SJCRH30 (cell line): ENCODE measurements around the gene FOXN1. TPM values are rescaled to one million over a fixed set of nuclear protein-coding genes. Genes with fewer than 3 reads are reported as not detected.

ENCODE experiments used
- DNase-seq, 2 experiments: peaks; one replicate each; pipeline ENCODE4 v3.0.0-alpha.2; 2015 to 2020
- H3K27ac ChIP-seq: fragments of 250-450 bp; sonication (Bioruptor Pico); 2 replicates; pipeline ENCODE4 v1.5.1; 2020; ENCODE audit warnings: mild to moderate bottlenecking, moderate library complexity
- H3K27me3 ChIP-seq: fragments of 250-450 bp; sonication (Bioruptor Pico); 2 replicates; pipeline ENCODE4 v1.5.1; 2020; ENCODE audit warnings: mild to moderate bottlenecking, moderate library complexity
- H3K36me3 ChIP-seq: fragments of 250-450 bp; sonication (Bioruptor Pico); 2 replicates; pipeline ENCODE4 v1.5.1; 2020; ENCODE audit warnings: mild to moderate bottlenecking, moderate library complexity
- H3K4me1 ChIP-seq: fragments of 250-450 bp; sonication (Bioruptor Pico); 2 replicates; pipeline ENCODE4 v1.5.1; 2020; ENCODE audit warnings: mild to moderate bottlenecking, moderate library complexity
- H3K4me3 ChIP-seq: fragments of 250-450 bp; sonication (Bioruptor Pico); 2 replicates; pipeline ENCODE4 v1.5.1; 2020; ENCODE audit warnings: mild to moderate bottlenecking, moderate library complexity
- H3K9me3 ChIP-seq: fragments of 250-450 bp; sonication (Bioruptor Pico); replicated peaks from 2 replicates; pipeline ENCODE4 v1.5.1; 2020; ENCODE audit warnings: mild to moderate bottlenecking, moderate library complexity
- total RNA-seq: library from RNA; depleted of rRNA; stranded (reverse); fragments of >200 nt; shearing (Covaris generic); gene quantifications from 2 replicates; pipeline ENCODE4 v1.2.3, GENCODE V29; 2014

Gene FOXN1
- total RNA-seq, 1 experiment from 2014 or later: not detected

DNA sequence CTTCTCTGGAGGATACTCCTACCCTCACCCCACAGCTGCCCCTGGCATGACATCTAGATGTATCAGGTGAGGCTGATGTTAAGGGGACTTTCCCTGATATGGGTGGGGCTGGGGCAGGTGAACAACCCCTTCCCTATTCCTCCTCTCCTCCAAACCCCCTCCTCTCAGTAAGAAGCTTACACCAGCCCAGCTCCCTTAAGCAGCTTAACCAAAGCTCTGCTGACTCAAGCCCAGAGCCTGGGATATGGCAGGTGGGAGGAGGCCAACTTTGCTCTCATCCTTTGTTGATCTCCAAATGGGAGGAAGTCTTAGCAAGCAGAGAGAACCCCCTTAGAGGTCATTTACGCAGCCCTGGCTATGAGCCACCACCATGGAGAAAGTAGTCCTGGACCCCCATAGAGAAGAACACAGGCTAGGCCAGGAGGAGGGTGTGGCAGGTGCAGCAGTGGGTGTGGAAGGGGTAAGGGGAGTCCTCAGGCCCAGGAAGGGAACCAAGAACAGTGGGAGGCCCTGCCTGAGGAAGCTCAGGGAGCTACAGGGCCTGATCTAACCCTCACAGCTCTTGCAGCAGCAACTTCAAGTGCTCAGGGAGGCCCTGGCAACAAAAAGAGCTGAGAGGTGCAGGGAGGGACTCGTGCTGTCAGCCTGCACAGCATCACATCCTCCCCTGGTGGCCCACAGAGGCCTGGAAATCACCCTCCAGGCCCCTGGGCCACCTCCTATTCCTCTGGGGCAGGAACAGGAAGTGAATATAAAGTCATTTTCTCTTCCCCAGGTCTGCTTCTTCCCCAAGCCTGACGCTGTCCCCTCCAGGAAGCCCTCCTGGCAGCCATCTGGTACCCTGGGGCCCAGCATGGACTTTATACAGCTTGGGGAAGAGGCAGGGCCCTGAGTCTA is 43.3 kb downstream of the FOXN1 start:
- peaks cover 5% of the 10 kb centered on the region; the same call in 1 of the 2 replicates for H3K36me3 ChIP-seq
- no peaks in the 10 kb centered on the region for H3K27me3 ChIP-seq
- no peak for DNase-seq
- no peak overlapping the region for H3K27ac ChIP-seq
- no peaks in the 10 kb centered on the region for H3K9me3 ChIP-seq
- no peaks in the 10 kb centered on the region for H3K4me1 ChIP-seq
- H3K4me3 ChIP-seq: no peak overlapping the region

DNA sequence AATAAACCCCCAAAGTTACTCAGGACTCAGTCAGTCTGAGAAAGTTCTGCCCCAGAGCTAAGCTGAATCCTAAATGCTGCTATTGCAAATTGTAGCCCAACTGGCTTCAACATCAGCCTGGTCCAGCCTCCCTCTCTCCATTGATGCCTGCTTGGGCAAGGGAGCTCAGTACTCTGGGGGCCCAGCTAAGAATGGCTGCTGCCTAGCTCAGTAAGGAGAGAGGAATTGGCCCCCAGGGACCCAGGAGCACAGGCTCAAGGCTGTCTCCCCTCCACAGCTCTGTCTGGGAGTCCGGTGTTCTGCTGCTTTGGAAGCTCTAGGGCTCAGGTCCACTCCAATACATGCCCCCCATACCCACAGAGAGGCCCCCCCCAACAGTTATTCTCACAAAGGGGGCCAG is 44.7 kb downstream of the FOXN1 start:
- H3K4me3 ChIP-seq: no peak overlapping the region
- H3K27me3 ChIP-seq: no peaks in the 10 kb centered on the region
- no peak overlapping the region for H3K27ac ChIP-seq
- H3K9me3 ChIP-seq: no peaks in the 10 kb centered on the region
- H3K4me1 ChIP-seq: no peaks in the 10 kb centered on the region
- peaks cover 10% of the 10 kb centered on the region; the same call in 1 of the 2 replicates for H3K36me3 ChIP-seq
- DNase-seq: no peak

DNA sequence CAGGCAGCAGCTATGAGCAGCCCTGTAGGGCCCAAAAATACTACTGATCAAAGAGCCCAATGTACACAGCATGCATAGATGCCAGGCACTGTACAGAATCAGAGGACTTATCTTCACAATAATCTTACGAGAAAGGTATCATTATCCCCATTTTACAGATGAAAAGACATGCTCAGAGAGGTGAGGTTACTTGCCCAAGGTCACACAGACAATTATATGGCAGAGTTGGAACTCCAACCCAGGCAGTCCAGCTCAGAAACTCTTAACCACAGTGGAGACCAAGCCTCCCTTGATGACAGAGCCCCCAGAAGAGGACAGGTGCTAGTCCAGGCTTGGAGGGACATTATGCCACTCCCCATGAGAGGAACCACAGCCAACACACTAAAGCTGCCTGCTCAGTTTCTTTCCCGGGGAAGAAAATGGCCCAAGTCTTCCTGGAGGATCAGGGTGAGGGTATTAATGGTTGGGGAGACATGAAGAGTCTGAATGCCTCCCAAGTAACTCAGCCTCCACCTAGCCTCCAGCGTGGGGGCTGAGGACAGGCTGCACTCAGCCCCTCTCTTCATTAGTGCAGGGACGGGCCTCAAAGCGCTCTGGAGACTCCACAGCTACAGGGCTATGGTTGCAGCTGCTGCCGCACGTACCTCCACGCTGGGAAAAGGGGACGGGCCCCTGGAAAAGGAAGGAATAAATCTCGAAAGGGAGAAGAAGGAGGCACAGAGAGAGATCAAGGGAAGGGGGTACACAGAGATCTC is 45.5 kb downstream of the FOXN1 start:
- Histone ChIP-seq H3K27ac (peak overlapping the region; percentile 63; the same call in 1 of the 2 replicates), H3K4me3 (peak overlapping the region; percentile 97), H3K36me3 (peaks cover 18% of the 10 kb centered on the region), H3K4me1 (no peaks in the 10 kb centered on the region), H3K9me3 (no peaks in the 10 kb centered on the region), H3K27me3 (no peaks in the 10 kb centered on the region)
- peak; percentile 73 to 78 for DNase-seq

DNA sequence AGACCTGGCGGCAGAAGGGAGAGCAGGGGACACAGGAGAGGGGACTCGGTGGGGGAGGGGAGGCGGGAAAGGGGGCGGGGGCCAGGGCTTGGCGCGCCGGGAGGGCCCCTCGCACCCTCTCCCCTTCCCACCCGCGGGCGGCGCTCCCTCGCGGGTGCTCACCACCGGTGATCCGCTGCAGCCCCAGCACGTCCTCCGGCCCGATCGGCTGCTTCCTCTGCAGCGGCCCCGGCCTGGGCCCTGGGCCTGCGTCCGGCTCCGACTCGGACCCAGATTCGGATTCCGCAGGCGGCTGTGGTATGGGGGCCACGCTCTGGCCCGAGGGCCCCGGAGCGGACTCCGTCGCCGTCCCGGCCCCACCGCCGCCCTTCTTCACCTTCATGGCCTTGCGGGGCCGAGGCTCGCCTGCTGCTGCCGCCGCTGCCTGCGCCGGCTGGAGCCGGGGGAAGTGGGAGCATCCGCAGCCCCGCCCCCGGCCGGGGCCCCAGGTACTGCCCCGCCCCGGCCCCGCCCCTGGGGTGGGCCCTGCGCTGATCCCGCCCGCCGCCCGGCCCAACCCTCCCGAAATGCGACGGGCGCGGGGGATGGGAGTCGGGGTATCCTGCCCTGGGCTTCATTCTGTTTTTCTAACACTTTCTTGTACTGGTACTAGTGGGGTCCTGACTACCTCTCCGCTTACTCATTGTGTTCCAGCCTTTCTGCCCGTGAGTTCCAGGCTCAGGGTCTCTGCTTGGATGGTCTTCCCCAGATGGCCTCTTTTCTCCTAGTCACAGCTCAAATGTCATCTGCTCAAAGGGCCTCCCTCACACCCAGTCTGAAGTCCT is 46.2 kb downstream of the FOXN1 start, which contains the start of gene UNC119:
Gene UNC119, minus strand, starts transcription at position 449 of the 824 bp plus-strand sequence. Its CDS starts 67 bp downstream, at position 382.
- DNase-seq: peak; percentile 86 to 90
- Histone ChIP-seq H3K27me3 (no peaks in the 10 kb centered on the region), H3K4me1 (no peaks in the 10 kb centered on the region), H3K9me3 (no peaks in the 10 kb centered on the region), H3K27ac (peak within 1 kb of the TSS; percentile 63), H3K4me3 (peak within 1 kb of the TSS; percentile 97), H3K36me3 (peaks cover 19% of the 10 kb centered on the region)

DNA sequence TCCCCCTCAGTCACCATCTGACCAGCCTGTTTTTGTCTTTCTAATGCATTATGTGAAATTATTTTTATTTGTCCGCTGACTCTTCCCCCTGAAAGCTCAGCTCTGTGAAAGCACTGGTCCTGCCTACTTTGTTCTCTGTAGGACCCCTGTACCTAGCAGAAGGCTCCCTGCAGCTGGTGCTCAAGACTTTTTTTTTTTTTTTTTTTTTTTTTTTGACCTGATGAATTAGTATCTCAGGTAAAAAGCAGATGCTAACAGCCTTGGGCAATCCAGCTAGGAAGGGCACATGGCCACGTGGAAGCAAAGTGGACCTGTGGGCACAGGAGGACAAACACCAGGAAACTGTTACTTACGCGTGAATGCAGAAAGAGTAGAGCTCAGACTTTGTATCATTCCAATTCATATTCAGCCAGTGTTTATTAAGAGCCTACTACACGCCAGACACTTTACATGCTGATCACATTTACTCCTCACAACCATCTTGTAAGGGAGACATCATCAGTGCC is 46.9 kb downstream of the FOXN1 start:
- Histone ChIP-seq H3K9me3 (no peaks in the 10 kb centered on the region), H3K36me3 (peaks cover 19% of the 10 kb centered on the region), H3K4me1 (no peaks in the 10 kb centered on the region), H3K4me3 (peak overlapping the region; percentile 97), H3K27me3 (no peaks in the 10 kb centered on the region), H3K27ac (no peak overlapping the region)
- no peak for DNase-seq

DNA sequence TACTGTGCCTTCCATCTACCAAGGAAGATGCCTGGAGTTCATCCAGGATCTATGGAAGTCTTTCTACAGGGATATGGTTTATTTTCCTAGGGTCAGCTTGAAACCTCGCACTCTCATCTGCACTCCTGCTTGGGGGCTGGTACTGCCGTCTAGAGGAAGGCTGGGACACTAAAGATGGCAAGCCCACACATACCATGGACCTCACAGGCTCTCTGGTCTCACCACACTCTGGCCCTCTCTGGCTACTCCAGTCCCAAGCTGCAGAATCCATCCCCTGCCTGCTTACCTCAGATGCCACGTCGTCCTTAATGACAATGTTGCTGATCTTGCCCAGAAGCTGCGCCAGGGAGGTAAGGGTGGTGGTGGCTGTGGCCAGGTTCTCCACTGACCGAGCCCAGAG is 48.4 kb downstream of the FOXN1 start:
- Histone ChIP-seq H3K27me3 (no peaks in the 10 kb centered on the region), H3K9me3 (no peaks in the 10 kb centered on the region), H3K4me1 (no peaks in the 10 kb centered on the region), H3K4me3 (no peak overlapping the region), H3K27ac (no peak overlapping the region), H3K36me3 (peaks cover 24% of the 10 kb centered on the region)
- DNase-seq: no peak

DNA sequence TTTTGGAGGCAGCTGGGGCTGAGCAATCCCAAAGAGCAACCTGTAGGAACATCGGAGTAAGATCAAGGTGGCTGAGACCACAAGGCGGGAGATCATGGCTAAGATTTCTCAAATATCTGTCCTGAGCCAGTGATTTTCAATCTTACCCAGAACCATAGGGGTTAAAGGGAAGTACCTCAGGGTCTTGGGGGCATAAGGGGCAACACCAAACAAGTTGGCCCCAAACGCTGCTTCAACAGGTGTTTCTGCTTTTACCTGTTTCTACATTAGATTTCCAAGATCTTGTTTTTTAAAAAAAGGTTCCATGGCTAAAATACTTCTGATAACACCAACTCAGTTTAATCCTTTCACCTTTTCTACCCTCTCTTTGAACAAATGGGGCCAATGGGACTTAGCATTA is 48.9 kb downstream of the FOXN1 start:
- Histone ChIP-seq H3K9me3 (no peaks in the 10 kb centered on the region), H3K36me3 (peaks cover 24% of the 10 kb centered on the region), H3K27ac (no peak overlapping the region), H3K4me3 (no peak overlapping the region), H3K27me3 (no peaks in the 10 kb centered on the region), H3K4me1 (no peaks in the 10 kb centered on the region)
- no peak for DNase-seq

DNA sequence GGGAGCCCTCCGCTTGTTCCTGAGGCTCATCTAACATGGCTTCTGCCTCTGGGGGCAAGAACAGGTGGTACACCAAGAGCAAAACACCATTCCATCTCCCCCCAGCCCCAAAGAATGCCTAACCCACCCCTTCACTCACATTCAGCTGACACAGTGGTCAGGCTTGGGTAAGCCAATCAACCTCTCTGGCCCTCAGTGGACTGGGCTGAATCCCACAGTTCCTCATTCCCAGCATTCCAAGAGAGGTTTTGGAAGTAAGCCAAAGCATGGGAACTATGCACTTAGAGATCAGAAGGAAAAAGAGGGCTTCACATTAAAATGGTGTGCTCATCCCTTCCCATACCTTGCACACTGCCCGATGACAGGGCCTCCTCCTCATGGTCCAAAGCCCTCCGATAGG is 57.3 kb downstream of the FOXN1 start:
- Histone ChIP-seq H3K4me3 (no peak overlapping the region), H3K4me1 (peaks cover 13% of the 10 kb centered on the region), H3K27me3 (no peaks in the 10 kb centered on the region), H3K27ac (peak overlapping the region; percentile 48), H3K36me3 (peaks cover 33% of the 10 kb centered on the region), H3K9me3 (no peaks in the 10 kb centered on the region)
- peak; percentile 81 to 85 for DNase-seq

DNA sequence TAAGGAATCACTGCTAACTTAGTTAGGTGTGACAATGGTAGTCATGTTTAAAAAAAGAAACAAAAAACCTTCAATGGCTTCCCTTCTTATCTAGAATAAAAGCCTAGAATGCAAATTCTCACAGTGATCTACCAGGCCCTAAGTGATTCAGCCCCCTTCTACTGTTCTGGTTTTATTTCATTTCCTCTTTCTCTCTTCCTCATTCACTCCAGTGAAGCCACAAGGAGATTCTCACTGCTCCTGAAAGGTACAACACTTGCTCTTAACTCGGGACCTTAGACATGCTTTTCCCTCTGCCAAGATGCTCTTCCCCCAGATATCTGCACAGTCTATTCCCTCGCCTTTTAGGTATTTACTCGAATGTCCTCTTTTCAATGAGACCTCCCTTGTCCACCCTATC is 61.5 kb downstream of the FOXN1 start:
- Histone ChIP-seq H3K4me3 (no peak overlapping the region), H3K27me3 (no peaks in the 10 kb centered on the region), H3K9me3 (no peaks in the 10 kb centered on the region), H3K27ac (no peak overlapping the region), H3K4me1 (peaks cover 18% of the 10 kb centered on the region), H3K36me3 (peaks cover 9% of the 10 kb centered on the region)
- no peak for DNase-seq

DNA sequence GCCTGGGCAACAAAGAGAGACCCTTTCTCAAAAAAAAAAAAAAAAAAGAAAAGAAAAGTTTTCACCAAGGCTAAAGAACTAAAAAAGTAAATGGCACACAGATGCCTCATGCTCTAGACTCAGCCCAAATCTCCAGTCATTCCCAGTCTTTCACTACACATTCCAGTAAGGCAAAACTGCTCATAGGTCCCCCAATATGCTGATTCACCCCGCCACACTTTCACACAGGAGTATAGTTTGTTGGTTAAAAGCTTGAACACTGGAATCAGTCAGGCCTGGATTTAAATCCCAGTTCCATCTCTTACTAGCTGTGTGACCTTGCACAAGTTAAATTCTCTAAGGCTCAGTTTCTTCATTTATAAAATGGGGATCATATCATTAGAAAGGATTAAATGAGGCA is 63.3 kb downstream of the FOXN1 start:
- Histone ChIP-seq H3K4me1 (peaks cover 5% of the 10 kb centered on the region; the same call in 1 of the 2 replicates), H3K36me3 (peaks cover 4% of the 10 kb centered on the region; the same call in 1 of the 2 replicates), H3K4me3 (no peak overlapping the region), H3K9me3 (no peaks in the 10 kb centered on the region), H3K27me3 (no peaks in the 10 kb centered on the region), H3K27ac (no peak overlapping the region)
- DNase-seq: no peak

DNA sequence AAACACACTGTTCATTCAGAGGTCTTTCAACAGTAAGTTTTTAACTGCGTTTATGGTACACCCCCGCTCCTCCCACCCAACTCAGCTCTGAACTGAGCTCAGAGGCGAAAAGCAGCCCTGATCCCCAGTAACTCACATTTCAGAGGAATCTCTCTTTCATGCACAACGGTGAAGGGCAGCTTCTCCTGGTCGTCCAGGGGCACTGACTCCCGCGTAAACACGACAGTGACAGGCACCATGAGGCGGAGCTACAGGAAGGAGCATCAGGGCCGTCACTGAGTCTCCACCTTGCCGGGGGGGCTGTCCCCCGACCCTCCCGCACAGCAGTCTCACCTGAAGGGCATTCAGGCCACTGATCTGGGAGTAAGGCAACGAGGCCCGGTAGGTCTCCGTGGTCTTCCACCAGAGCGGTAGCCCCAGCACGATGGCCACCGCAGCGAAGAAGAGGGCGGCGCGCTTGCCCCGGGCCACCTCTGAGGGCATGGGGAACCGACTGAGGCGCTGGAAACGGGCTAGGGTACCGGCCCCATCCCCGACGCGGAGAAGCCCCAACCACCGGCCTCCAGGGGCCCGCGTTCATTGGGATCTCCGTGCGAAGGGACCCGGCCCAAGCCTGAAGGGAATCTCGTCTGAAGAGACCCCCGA is 64.7 kb downstream of the FOXN1 start:
- H3K4me1 ChIP-seq: peaks cover 5% of the 10 kb centered on the region; the same call in 1 of the 2 replicates
- H3K4me3 ChIP-seq: peak overlapping the region; percentile 84
- no peaks in the 10 kb centered on the region for H3K9me3 ChIP-seq
- peaks cover 4% of the 10 kb centered on the region; the same call in 1 of the 2 replicates for H3K36me3 ChIP-seq
- H3K27me3 ChIP-seq: no peaks in the 10 kb centered on the region
- H3K27ac ChIP-seq: peak overlapping the region; percentile 26
- DNase-seq: peak; percentile 38 to 57

DNA sequence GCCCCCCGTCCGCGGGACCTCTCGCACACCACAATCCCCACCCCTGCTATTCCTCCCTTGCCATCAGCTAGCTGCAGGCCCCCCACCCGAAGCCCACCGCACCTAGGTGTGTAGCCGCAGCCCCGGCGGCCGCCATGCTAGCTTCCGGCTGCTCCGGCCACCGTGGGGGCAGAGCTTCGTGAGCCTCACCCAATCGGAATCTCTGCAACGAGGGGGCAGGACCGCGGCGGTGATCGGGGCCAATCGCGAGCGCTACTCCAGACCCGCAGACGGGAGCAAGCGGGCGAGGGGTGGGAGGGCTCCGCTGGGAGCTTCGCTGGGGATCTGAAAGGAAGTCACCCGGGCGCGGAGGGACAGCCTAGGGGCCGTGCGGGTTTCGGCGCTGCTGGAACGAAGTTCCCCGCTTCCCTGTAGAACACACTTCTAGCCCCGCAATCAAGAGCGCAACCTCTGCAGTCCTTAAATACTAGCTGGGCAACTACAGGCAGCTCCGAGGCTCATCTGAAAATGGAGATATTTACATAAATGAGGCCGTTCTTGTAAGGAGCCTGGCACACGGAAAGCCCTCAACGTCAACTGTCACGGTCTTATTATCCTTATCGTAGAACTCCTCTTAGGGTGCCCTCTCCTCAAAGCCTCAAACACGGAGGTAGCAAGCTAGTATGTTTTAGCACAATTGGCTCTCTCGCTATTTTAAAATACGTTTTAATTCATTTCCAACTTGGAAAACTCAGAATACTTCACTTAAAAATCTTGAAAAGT is 65.4 kb downstream of the FOXN1 start, which contains the start of gene PIGS:
Gene PIGS, minus strand, starts transcription at position 164 of the 762 bp plus-strand sequence. Its CDS starts 28 bp downstream, at position 136.
- peak; percentile 98 for DNase-seq
- Histone ChIP-seq H3K27ac (peak within 1 kb of the TSS; percentile 26), H3K9me3 (no peaks in the 10 kb centered on the region), H3K4me1 (peaks cover 5% of the 10 kb centered on the region; the same call in 1 of the 2 replicates), H3K4me3 (peak within 1 kb of the TSS; percentile 84), H3K36me3 (peaks cover 4% of the 10 kb centered on the region; the same call in 1 of the 2 replicates), H3K27me3 (no peaks in the 10 kb centered on the region)
